Globus pallidus (tissue), 1 donor: ENCODE results near the gene CDKN2A.
"Not testable (repeated sequence)": the region's sequence is repeated elsewhere in the genome, so short reads cannot be mapped to it uniquely, and the experiment has no call there.

ENCODE experiments used
- DNase-seq: peaks from one replicate; pipeline ENCODE4 v3.0.0-alpha.2; 2015; ENCODE audit warnings: low spot score

CDKN2A gene

GRCh38 chr9:21982391-21982790 is 11.8 kb downstream of the CDKN2A start:
- no peak for DNase-seq

- no peak for DNase-seq
These were observed 17.8 kb downstream of the CDKN2A start for GRCh38 chr9:21976334-21976875.

DNA sequence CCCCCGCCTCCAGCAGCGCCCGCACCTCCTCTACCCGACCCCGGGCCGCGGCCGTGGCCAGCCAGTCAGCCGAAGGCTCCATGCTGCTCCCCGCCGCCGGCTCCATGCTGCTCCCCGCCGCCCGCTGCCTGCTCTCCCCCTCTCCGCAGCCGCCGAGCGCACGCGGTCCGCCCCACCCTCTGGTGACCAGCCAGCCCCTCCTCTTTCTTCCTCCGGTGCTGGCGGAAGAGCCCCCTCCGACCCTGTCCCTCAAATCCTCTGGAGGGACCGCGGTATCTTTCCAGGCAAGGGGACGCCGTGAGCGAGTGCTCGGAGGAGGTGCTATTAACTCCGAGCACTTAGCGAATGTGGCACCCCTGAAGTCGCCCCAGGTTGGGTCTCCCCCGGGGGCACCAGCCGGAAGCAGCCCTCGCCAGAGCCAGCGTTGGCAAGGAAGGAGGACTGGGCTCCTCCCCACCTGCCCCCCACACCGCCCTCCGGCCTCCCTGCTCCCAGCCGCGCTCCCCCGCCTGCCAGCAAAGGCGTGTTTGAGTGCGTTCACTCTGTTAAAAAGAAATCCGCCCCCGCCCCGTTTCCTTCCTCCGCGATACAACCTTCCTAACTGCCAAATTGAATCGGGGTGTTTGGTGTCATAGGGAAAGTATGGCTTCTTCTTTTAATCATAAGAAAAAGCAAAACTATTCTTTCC is 19.3 kb downstream of the CDKN2A start:
- DNase-seq: no peak

DNA sequence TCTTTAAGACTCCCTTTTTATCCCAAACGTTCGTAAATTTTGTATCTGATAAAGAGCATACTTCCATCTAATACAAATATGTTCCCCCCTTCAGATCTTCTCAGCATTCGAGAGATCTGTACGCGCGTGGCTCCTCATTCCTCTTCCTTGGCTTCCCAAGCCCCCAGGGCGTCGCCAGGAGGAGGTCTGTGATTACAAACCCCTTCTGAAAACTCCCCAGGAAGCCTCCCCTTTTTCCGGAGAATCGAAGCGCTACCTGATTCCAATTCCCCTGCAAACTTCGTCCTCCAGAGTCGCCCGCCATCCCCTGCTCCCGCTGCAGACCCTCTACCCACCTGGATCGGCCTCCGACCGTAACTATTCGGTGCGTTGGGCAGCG is 19.9 kb downstream of the CDKN2A start:
- DNase-seq: no peak

DNA sequence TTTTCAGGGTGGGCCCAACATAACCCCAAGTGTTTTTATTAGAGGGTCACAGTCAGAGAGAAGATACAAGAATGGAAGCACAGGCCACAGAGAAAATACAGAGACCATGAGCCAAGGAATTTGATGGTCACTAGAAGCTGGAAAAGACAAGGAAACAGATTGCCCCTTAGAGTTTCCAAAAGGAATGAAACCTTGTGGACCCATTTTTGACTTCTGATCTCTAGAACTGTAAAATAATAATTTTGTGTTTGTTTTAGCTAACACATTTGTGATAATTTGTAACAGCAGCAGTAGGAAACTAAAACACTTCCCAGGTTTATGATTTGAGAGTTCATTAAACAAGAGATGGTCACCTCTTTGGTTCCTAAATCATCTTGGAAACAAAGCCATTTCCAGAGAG is 21.8 kb downstream of the CDKN2A start:
- DNase-seq: no peak

DNA sequence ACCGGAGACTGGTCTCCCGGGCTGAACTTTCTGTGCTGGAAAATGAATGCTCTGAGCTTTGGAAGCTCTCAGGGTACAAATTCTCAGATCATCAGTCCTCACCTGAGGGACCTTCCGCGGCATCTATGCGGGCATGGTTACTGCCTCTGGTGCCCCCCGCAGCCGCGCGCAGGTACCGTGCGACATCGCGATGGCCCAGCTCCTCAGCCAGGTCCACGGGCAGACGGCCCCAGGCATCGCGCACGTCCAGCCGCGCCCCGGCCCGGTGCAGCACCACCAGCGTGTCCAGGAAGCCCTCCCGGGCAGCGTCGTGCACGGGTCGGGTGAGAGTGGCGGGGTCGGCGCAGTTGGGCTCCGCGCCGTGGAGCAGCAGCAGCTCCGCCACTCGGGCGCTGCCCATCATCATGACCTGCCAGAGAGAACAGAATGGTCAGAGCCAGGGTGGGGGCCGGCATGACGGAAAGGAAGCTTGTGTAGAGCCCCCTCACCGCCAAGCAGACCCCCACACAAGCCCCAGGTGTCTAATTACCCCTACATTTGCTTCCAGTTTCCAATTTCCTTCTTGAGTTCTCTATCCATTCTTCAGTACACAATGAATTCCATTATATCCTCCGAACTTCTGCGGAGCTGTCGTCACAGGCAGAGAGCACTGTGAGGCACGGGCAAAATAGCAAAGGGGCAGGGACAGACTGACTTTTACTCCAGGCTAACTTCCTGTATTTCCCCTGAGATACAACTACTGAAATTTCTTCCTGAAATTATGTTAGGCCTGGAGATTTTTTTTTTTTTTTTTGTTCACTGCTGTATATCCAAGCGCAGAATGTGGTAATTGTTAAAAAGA is 23.2 kb downstream of the CDKN2A start:
- DNase-seq: no peak

DNA sequence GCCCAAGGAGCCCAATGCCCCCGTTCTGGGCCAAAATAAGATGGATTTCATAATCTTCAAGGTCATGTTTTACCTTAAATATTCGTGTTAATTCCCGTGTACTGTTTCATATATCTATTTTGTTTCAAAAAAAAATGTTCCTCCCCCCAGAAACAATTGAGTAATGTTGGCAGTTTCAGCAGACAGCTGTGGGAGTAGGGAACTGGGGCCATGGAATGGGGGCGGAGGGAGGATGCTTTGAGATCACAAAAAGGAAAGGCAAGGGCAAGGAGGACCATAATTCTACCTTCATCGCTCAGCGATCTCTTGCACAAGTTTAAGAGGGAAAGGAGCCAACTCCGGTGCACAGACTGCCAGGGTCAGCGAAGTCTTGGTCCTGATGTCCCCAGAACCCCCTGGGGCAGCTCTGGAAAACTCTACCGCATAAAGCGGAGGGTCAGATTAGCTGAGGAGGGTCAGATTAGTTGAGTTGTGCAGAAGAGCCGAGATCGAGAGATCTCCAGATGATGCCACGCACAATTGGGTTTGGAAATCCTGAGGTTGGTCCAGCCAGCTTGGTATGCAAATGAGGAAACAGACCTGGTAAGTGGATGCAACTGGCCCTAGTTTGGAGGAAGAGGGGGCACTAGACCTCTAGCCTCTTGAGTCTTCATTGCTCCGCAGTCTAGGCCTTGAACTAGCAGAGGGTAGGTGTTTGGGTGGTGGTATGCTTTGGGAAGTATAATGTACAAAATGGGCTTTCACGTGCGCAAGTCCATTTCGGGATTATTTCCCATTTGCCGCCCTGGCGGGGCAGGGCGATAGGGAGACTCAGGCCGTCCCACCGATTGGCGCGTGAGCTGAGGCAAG is 24.0 kb downstream of the CDKN2A start:
- no peak for DNase-seq

- DNase-seq: no peak
These were observed 24.9 kb downstream of the CDKN2A start for GRCh38 chr9:21969011-21969940.

- no peak for DNase-seq
These were observed 25.7 kb downstream of the CDKN2A start for GRCh38 chr9:21968331-21969010.

GRCh38 chr9:21967702-21968101 is 26.5 kb downstream of the CDKN2A start:
- no peak for DNase-seq

- no peak for DNase-seq
These were observed 27.0 kb downstream of the CDKN2A start for GRCh38 chr9:21967169-21967568.

DNA sequence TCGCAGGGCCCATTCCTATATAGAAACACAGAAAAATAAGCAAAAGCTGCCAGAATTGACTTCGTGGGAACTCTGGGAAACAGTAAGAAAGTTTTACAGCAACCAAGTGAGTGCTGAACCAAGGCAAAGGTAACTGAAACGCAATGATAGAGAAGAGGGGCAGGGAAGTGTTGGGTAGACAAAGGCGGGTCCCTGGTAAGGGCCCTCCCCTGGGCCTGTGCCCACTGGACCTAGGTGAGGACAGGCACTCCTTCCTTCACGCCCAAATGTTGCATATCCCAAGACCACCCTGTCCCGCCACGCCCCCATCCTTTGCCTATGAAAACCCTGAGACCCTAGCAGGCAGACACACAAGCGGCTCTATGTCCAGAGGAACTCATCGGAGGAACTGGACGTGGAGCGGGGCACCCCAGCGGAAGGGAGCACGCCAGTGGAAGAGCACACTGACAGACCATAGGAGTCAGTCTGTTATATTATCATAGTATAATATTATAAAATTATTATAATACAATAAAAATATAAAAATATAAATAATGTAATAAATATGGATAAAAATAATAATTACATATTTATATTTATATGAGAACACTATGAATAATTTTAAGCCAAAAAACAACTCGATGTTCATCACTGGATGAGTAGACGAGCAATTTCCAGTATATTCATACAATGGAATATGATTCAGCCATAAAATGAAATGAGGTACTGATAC is 27.9 kb downstream of the CDKN2A start:
- DNase-seq: no peak

- DNase-seq: no peak
These were observed 28.7 kb downstream of the CDKN2A start for GRCh38 chr9:21965401-21965951.

- DNase-seq: no peak
These were observed 29.2 kb downstream of the CDKN2A start for GRCh38 chr9:21964925-21965385.

DNA sequence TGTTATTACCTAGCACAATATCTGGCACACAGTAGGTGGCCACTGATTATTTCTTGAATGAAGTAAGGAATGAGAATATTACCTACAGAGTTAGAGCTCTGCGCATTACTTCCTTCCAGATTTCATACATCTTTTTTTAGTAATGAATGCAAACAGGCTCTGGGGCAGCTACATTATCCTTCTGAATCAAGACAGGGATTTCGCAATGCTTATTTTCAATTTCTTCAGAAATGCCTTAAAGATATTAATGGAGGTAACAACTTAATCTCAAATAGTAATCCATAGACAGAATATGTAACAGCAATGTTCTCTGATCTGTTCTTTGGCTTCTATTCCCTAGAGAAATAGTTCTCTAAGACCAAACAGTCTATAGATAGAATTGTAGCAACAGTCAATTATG is 32.6 kb downstream of the CDKN2A start:
- no peak for DNase-seq

- not testable (repeated sequence) for DNase-seq
These were observed 34.9 kb downstream of the CDKN2A start for GRCh38 chr9:21959268-21959667.

DNA sequence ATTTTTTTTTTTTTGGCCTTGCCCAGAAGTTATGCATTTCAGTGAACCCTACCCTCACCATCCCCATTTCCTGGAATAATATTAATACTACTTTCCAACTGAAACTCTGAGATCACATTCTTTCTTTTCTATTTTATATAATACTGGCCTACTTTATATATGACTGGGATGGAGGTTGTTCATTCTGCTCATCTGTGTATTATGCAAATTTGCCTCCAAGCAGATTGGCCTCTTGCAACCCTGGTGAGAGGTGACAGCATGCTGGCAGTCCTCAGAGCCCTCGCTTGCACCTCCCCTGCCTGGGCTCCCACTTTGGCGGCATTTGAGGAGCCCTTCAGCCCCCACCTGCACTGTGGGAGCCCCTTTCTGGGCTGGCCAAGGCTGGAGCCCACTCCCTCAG is 35.4 kb downstream of the CDKN2A start:
- no peak for DNase-seq

DNA sequence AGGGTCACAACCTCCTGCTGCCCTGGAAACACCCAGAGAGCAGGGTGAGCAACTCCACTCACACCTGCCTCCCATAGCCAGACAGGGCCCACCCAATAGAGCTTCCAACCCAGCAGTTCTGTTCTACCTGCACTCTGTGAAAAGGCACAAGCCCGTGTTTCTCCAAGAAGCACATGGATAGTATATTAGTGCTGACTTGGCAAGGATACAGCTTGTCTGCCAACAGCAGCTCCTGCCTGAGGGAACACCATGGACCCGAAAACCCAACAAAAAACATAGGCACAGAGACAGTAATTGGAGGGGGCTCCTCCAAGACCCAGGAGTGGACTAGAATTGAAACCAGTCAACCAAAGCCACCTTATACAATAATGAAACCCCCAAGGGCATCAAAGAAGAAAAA is 48.6 kb downstream of the CDKN2A start:
- no peak for DNase-seq

- no peak for DNase-seq
These were observed 50.7 kb downstream of the CDKN2A start for GRCh38 chr9:21943464-21943863.
